ENCODE data around the gene UGT2B15.
"Not testable (repeated sequence)": the region's sequence is repeated elsewhere in the genome, so short reads cannot be mapped to it uniquely, and the experiment has no call there.

DNA sequence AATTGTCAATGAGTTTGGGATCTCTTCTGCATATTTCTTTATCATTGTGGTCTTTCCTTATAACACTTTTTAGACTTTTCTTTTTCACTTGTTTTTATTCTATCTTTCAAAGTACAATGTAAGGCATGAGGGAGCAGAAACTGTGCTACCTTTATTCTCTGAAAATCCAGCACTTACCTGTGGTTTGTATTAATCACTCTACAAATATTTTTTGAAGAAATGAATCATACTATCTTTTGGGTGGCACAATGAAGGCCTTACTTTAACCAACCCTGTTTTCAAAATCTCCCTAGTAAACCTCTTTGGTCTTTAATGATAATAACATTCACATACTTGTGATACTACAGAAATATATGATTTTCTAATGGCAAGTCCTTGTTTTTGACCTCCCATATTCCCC is 2.9 kb downstream of the UGT2B15 start:
- TF ChIP-seq, protein P1, sequence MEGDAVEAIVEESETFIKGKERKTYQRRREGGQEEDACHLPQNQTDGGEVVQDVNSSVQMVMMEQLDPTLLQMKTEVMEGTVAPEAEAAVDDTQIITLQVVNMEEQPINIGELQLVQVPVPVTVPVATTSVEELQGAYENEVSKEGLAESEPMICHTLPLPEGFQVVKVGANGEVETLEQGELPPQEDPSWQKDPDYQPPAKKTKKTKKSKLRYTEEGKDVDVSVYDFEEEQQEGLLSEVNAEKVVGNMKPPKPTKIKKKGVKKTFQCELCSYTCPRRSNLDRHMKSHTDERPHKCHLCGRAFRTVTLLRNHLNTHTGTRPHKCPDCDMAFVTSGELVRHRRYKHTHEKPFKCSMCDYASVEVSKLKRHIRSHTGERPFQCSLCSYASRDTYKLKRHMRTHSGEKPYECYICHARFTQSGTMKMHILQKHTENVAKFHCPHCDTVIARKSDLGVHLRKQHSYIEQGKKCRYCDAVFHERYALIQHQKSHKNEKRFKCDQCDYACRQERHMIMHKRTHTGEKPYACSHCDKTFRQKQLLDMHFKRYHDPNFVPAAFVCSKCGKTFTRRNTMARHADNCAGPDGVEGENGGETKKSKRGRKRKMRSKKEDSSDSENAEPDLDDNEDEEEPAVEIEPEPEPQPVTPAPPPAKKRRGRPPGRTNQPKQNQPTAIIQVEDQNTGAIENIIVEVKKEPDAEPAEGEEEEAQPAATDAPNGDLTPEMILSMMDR (conservative IDR thresholded peaks at IDR 0.05 in 1 of 2, IDR thresholded peaks at IDR 0.05 in 1 of 2; ENCODE audit: low read depth in 1 of 2, low read length in 2 of 2): not testable (repeated sequence)
- TF ChIP-seq EZH2 (IDR thresholded peaks at IDR 0.05; ENCODE audit: low read length, missing control alignments): not testable (repeated sequence)
